Activated B cell treated with CpG ODN at 0.5 μM for 24 hours (primary cell): ENCODE results near the gene RFNG. TPM values are rescaled to one million over a fixed set of nuclear protein-coding genes. Genes with fewer than 3 reads are reported as not detected.

Experiments
- ATAC-seq: fragments of 200-7000 bp; cut with Tn5 transposase; one replicate; pipeline ENCODE4 v1.10.0; 2021; ENCODE audit warnings: low read depth, mild to moderate bottlenecking, moderate library complexity
- CTCF ChIA-PET: fragments of 350-600 bp; sonication (Branson Sonifier 250); formaldehyde crosslinking; loops from one replicate; lab custom pipeline; 2021; ENCODE audit warnings: antibody characterized with exemption; lab: Charles Lee
- POLR2A ChIA-PET: fragments of 350-600 bp; sonication (Branson Sonifier 250); formaldehyde crosslinking; loops from one replicate; lab custom pipeline; 2021; ENCODE audit warnings: antibody characterized with exemption; lab: Charles Lee
- DNase-seq: peaks from one replicate; pipeline ENCODE4 v3.0.0; 2022
- H3K27ac Mint-ChIP-seq: one replicate; pipeline ENCODE4 v1.8.0; 2020; ENCODE audit warnings: mixed read lengths
- H3K27me3 Mint-ChIP-seq: one replicate; pipeline ENCODE4 v1.8.0; 2021; ENCODE audit warnings: mixed read lengths
- H3K36me3 Mint-ChIP-seq: one replicate; pipeline ENCODE4 v1.8.0; 2021; ENCODE audit warnings: low read depth, mixed read lengths
- H3K4me1 Mint-ChIP-seq: one replicate; pipeline ENCODE4 v1.8.0; 2021; ENCODE audit warnings: mixed read lengths
- H3K4me3 Mint-ChIP-seq: one replicate; pipeline ENCODE4 v1.8.0; 2020; ENCODE audit warnings: mild to moderate bottlenecking, mixed read lengths
- H3K9me3 Mint-ChIP-seq: one replicate; pipeline ENCODE4 v1.8.0; 2020; ENCODE audit warnings: mixed read lengths
- CTCF ChIP-seq: fragments of 200-600 bp; IDR thresholded peaks from one replicate; pipeline ENCODE4 v1.8.0; 2022; ENCODE audit warnings: antibody characterized with exemption, mild to moderate bottlenecking
- intact Hi-C: fragments of 100-400 bp; cut with micrococcal nuclease; formaldehyde crosslinking; loops from one replicate; pipeline ENCODE4 v1.15.1; 2024
- total RNA-seq: library from RNA; stranded (reverse); gene quantifications from 2 replicates; pipeline ENCODE4 v1.2.3, GENCODE V29; 2022

The RFNG gene
- total RNA-seq, 1 donor from 2014 or later, result 18.7 TPM

GRCh38 chr17:82061047-82061925 is 9.7 kb upstream of the RFNG start:
- Mint-ChIP-seq H3K9me3 (no peaks in the 10 kb centered on the region), H3K27ac (no peak overlapping the region), H3K4me3 (no peak overlapping the region), H3K4me1 (peaks cover 13% of the 10 kb centered on the region), H3K27me3 (no peaks in the 10 kb centered on the region), H3K36me3 (peaks cover 42% of the 10 kb centered on the region)
- ChIA-PET CTCF (no interaction called here), POLR2A (no interaction called here)
- ATAC-seq (no peak), DNase-seq (no peak)
- no peak for TF ChIP-seq CTCF
- intact Hi-C loops, result no loop called here

GRCh38 chr17:82060614-82061013 is 9.0 kb upstream of the RFNG start:
- Mint-ChIP-seq H3K4me3 (no peak overlapping the region), H3K27me3 (no peaks in the 10 kb centered on the region), H3K4me1 (peaks cover 10% of the 10 kb centered on the region), H3K36me3 (peaks cover 45% of the 10 kb centered on the region), H3K9me3 (no peaks in the 10 kb centered on the region), H3K27ac (no peak overlapping the region)
- TF ChIP-seq CTCF, result no peak
- ChIA-PET POLR2A (no interaction called here), CTCF (no interaction called here)
- intact Hi-C loops, result no loop called here
- DNase-seq, result no peak
- ATAC-seq, result no peak

GRCh38 chr17:82060001-82060380 is 8.4 kb upstream of the RFNG start:
- Mint-ChIP-seq H3K27ac (no peak overlapping the region), H3K4me3 (no peak overlapping the region), H3K27me3 (no peaks in the 10 kb centered on the region), H3K9me3 (no peaks in the 10 kb centered on the region), H3K4me1 (peaks cover 10% of the 10 kb centered on the region), H3K36me3 (peaks cover 50% of the 10 kb centered on the region)
- ChIA-PET CTCF (no interaction called here), POLR2A (no interaction called here)
- intact Hi-C loops, result no loop called here
- ATAC-seq (no peak), DNase-seq (no peak)
- TF ChIP-seq CTCF, result no peak

- no peak overlapping the region for H3K4me3 Mint-ChIP-seq
- H3K4me1 Mint-ChIP-seq, result peaks cover 5% of the 10 kb centered on the region
- ChIA-PET POLR2A (no interaction called here), CTCF (no interaction called here)
- no peaks in the 10 kb centered on the region for H3K27me3 Mint-ChIP-seq
- peaks cover 53% of the 10 kb centered on the region for H3K36me3 Mint-ChIP-seq
- no peak for TF ChIP-seq CTCF
- DNase-seq, result no peak
- intact Hi-C loops, result no loop called here
- no peak overlapping the region for H3K27ac Mint-ChIP-seq
- H3K9me3 Mint-ChIP-seq, result no peaks in the 10 kb centered on the region
- ATAC-seq, result no peak
Measured at GRCh38 chr17:82059272-82060000, 7.8 kb upstream of the RFNG start.

GRCh38 chr17:82058855-82059249 is 7.2 kb upstream of the RFNG start:
- Mint-ChIP-seq H3K9me3 (no peaks in the 10 kb centered on the region), H3K4me1 (no peaks in the 10 kb centered on the region), H3K36me3 (peaks cover 53% of the 10 kb centered on the region), H3K27ac (no peak overlapping the region), H3K4me3 (no peak overlapping the region), H3K27me3 (no peaks in the 10 kb centered on the region)
- ChIA-PET CTCF (no interaction called here), POLR2A (no interaction called here)
- intact Hi-C loops, result no loop called here
- ATAC-seq, result no peak
- DNase-seq, result no peak
- TF ChIP-seq CTCF, result no peak
